GM12891 (cell line): ENCODE results near the gene SRGAP3.

Experiments used
- PAX5 ChIP-seq: IDR thresholded peaks from 2 replicates; pipeline ENCODE4 v1.6.1; 2011; ENCODE audit warnings: low read length, moderate library complexity, mild to moderate bottlenecking; ENCODE audit not compliant: insufficient read depth, severe bottlenecking
- POLR2A ChIP-seq: IDR thresholded peaks from 2 replicates; pipeline ENCODE4 v1.6.1; 2011; ENCODE audit warnings: low read depth, low read length, control low read depth
- POLR2AphosphoS5 ChIP-seq: IDR thresholded peaks from 2 replicates; pipeline ENCODE4 v1.6.1; 2011; ENCODE audit warnings: low read depth, low read length, control low read depth
- POU2F2 ChIP-seq: IDR thresholded peaks from 2 replicates; pipeline ENCODE4 v1.6.1; 2011; ENCODE audit warnings: low read depth, mild to moderate bottlenecking, control low read depth, low read length, moderate library complexity
- SPI1 ChIP-seq: IDR thresholded peaks from 2 replicates; pipeline ENCODE4 v1.6.1; 2011; ENCODE audit warnings: low read depth, low read length, control low read depth
- TAF1 ChIP-seq: IDR thresholded peaks from 2 replicates; pipeline ENCODE4 v1.6.1; 2011; ENCODE audit warnings: low read depth, low read length, control low read depth

DNA sequence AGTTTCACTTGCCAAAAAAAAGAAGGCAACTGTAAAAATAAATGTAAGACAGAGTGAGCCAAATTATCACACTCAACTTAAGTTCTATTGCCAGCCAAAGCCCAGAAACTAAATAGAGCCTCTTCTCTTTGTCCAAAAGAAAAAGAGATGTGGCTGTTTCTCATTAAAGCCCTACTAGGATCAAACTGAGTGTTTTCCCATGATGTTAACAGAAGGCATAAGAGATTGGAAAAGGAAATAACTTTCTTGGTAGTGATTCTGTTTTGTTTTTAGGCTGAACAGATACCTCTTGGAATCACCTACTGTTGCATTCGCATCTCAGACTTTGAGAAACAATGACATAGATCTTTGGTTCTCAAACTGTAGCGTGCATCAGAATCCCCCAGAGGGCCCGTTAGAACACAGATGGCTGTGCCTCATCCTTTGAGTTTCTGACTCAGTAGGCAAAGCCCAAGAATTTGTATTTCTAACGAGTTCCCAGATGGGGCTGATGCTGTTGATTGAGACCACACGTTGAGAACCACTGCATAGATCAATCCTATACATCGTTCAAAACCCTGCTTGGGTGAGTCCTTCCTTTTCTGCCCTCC, 42.5 kb upstream of the SRGAP3 start:
- TF ChIP-seq POLR2A (no peak), SPI1 (no peak), TAF1 (no peak), POLR2AphosphoS5 (no peak), PAX5 (no peak), POU2F2 (no peak)
